ENCODE results near the gene EGLN2.
A peak's percentile ranks its signal among the peaks of the same experiment; 100 is the strongest.

Gene EGLN2

DNA sequence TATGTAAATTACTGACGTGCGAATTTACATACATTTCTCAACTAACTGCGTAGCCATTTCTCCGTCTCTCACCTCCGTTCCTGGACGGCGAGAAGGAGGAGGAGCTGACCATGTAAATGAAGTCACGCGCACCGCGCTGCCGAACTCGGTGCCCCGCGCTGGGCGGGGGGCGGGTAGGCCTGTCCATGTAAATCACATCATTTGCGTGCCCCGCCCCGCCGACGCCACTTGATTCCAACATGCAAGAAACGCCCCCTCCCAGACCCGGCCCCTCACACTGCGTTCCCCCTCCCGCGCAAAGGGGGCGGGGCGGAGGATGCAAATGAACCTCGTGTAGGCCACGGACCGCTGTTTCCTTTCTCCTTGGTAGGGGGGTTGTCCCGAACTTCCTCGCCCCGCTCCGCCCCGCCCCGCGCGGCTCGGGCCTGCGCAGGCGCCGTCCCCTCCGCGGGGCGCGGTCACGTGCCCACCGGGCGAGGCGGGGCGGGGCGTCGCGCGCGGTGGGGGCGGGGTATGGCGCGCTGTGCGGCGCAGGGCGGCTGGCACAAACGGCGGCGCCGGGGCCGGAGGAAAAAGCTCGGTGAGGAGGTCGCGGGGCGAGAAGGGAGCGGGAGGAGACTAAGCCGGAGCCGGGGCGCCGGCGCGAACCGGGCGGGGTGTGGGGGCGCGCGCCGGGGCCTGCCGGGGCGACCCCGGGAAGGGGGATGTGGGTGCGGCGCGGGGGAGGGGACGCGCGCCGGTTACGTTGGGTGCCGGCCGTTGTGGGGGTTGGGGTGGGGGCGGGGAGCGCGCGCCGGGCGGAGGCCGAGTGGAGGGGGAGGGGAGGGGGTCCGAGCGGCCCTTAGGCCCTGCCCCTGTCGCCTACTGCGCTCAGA is at the start of gene EGLN2:
Gene EGLN2 (plus strand): TSS at position 509 of the 875 bp plus-strand sequence. CDS start 1,382 bp downstream, outside the sequence.
- Histone ChIP-seq H3K4me3 (ENCODE audit: low read length) (peak within 1 kb of the TSS; percentile 56), H3K27me3 (ENCODE audit: control insufficient read depth, insufficient read depth, low read length) (no peaks in the 10 kb centered on the region), H3K36me3 (ENCODE audit: control insufficient read depth, insufficient read depth, low read length) (no peaks in the 10 kb centered on the region), H3K4me1 (ENCODE audit: control insufficient read depth, insufficient read depth, low read length) (peaks cover 47% of the 10 kb centered on the region), H3K9me3 (ENCODE audit: control insufficient read depth, low read length) (no peaks in the 10 kb centered on the region), H3K9ac (ENCODE audit: low read length) (peak within 1 kb of the TSS; percentile 79)

GRCh38 chr19:40750058-40750873 is 48.7 kb upstream of the EGLN2 start, which contains the start of gene ACTMAP:
Gene ACTMAP (minus strand): TSS chr19:40750477. CDS start chr19:40749803, 674 bp downstream.
- Histone ChIP-seq H3K27me3 (ENCODE audit: control insufficient read depth, insufficient read depth, low read length) (no peaks in the 10 kb centered on the region), H3K4me3 (ENCODE audit: low read length) (peak within 1 kb of the TSS; percentile 88), H3K4me1 (ENCODE audit: control insufficient read depth, insufficient read depth, low read length) (peaks cover 18% of the 10 kb centered on the region), H3K36me3 (ENCODE audit: control insufficient read depth, insufficient read depth, low read length) (no peaks in the 10 kb centered on the region), H3K9me3 (ENCODE audit: control insufficient read depth, low read length) (no peaks in the 10 kb centered on the region), H3K9ac (ENCODE audit: low read length) (peak within 1 kb of the TSS; percentile 85)

DNA sequence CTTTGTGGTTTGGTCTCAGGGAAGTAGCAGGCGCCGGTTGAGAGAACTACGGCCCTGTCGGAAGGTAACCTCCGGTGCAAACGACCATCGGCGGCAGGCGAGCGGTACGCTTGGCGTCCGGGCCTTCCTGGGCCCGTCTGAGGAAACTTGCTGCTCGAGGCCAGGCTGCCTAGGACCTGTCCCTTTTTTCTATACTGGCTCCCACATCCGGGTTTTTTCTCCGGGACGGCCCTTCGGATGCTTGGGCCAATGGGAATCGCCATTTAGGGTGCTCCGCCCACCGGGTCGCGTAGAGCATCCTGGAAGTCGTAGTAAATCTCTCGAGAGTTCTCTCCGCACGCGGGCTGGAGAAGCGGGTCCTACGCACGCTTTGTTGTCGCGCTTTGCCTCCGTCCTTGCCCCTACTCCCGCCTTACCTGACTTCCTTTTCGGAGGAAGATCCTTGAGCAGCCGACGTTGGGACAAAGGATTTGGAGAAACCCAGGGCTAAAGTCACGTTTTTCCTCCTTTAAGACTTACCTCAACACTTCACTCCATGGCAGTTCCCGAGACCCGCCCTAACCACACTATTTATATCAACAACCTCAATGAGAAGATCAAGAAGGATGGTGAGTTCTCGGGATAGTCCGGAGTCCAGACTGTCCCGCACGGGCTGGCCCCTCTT is 48.0 kb upstream of the EGLN2 start, which contains the start of gene SNRPA:
Gene SNRPA (plus strand): TSS at position 330 of the 664 bp plus-strand sequence. CDS start 206 bp downstream, at position 536.
- H3K27me3 ChIP-seq (ENCODE audit: control insufficient read depth, insufficient read depth, low read length), result no peaks in the 10 kb centered on the region
- H3K9ac ChIP-seq (ENCODE audit: low read length), result peak within 1 kb of the TSS; percentile 85
- H3K4me3 ChIP-seq (ENCODE audit: low read length), result peak within 1 kb of the TSS; percentile 88
- no peaks in the 10 kb centered on the region for H3K9me3 ChIP-seq (ENCODE audit: control insufficient read depth, low read length)
- H3K36me3 ChIP-seq (ENCODE audit: control insufficient read depth, insufficient read depth, low read length), result no peaks in the 10 kb centered on the region
- peaks cover 26% of the 10 kb centered on the region for H3K4me1 ChIP-seq (ENCODE audit: control insufficient read depth, insufficient read depth, low read length)

- peaks cover 27% of the 10 kb centered on the region for H3K4me1 ChIP-seq (ENCODE audit: control insufficient read depth, insufficient read depth, low read length)
- H3K4me3 ChIP-seq (ENCODE audit: low read length), result peak overlapping the region; percentile 88
- no peaks in the 10 kb centered on the region for H3K36me3 ChIP-seq (ENCODE audit: control insufficient read depth, insufficient read depth, low read length)
- H3K27me3 ChIP-seq (ENCODE audit: control insufficient read depth, insufficient read depth, low read length), result no peaks in the 10 kb centered on the region
- peak overlapping the region; percentile 83 for H3K9ac ChIP-seq (ENCODE audit: low read length)
- no peaks in the 10 kb centered on the region for H3K9me3 ChIP-seq (ENCODE audit: control insufficient read depth, low read length)
Measured at GRCh38 chr19:40752257-40752781, 46.7 kb upstream of the EGLN2 start.

DNA sequence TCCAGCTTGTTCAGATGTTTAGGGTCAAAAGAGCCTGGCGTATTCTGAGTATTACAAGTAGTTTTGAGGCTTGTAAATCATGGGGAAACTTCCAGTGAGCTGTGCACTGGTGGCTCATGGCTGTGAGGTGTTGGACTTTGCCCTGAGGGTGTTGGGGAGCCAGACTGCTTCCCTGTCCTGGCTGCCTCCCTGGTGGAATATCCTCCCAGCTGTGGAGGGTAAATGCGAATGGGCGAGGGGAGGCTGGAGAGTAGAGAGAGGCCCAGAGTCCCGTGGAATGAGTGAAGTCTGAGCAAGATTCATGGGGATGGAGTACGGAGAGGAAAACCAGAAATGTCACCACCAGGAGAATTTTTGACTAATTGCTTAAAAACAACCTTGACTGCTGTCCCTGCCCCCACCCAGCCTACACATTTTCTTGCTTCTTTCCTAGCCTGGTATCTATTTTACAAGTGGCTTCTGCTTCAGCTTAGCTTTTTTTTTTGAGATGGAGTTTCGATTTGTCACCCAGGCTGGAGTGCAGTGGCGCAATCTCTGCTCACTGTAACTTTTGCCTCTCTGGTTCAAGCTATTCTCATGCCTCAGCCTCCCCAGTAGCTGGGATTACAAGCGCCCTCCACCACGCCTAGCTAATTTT is 44.3 kb upstream of the EGLN2 start:
- H3K9me3 ChIP-seq (ENCODE audit: control insufficient read depth, low read length), result no peaks in the 10 kb centered on the region
- no peaks in the 10 kb centered on the region for H3K27me3 ChIP-seq (ENCODE audit: control insufficient read depth, insufficient read depth, low read length)
- no peak overlapping the region for H3K4me3 ChIP-seq (ENCODE audit: low read length)
- H3K4me1 ChIP-seq (ENCODE audit: control insufficient read depth, insufficient read depth, low read length), result peaks cover 20% of the 10 kb centered on the region
- peak overlapping the region; percentile 22 for H3K9ac ChIP-seq (ENCODE audit: low read length)
- H3K36me3 ChIP-seq (ENCODE audit: control insufficient read depth, insufficient read depth, low read length), result peaks cover 5% of the 10 kb centered on the region

DNA sequence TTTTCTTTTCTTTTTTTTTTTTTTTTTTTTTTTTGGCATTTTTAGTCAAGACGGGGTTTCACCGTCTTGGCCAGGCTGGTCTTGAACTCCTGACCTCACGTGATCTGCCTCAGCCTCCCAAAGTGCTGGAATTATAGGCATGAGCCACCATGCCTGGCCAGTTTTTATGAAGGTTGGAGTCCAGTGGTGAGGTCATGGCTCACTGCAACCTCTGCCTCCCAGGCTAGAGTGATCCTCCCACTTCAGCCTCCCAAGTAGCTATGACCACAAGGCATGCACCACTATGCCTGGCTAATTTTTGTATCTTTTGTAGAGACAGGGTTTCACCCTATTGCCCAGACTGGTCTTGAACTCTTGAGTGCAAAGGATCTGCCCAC is 43.8 kb upstream of the EGLN2 start:
- Histone ChIP-seq H3K27me3 (ENCODE audit: control insufficient read depth, insufficient read depth, low read length) (no peaks in the 10 kb centered on the region), H3K9ac (ENCODE audit: low read length) (no peak overlapping the region), H3K4me1 (ENCODE audit: control insufficient read depth, insufficient read depth, low read length) (peaks cover 16% of the 10 kb centered on the region)

DNA sequence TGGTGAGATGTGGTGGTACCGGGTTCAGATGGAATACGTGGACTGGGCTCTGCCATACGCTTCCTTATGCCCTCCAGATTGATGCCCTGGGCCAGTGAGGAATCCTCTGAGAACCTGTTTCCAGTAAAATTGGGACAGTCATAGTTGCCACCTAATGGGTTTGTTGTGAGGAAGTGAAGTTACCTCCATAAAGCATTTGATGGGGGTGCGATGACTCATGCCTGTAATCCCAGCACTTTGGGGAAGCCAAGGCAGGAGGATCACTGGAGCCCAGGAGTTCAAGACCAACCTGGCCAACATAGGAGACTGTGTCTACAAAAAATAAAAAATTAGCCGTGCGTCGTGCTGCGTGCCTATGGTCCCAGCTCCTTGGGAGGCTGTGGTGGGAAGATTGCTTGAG is 43.2 kb upstream of the EGLN2 start:
- no peak overlapping the region for H3K4me3 ChIP-seq (ENCODE audit: low read length)
- peaks cover 12% of the 10 kb centered on the region for H3K36me3 ChIP-seq (ENCODE audit: control insufficient read depth, insufficient read depth, low read length)
- no peaks in the 10 kb centered on the region for H3K27me3 ChIP-seq (ENCODE audit: control insufficient read depth, insufficient read depth, low read length)
- peaks cover 16% of the 10 kb centered on the region for H3K4me1 ChIP-seq (ENCODE audit: control insufficient read depth, insufficient read depth, low read length)
- no peaks in the 10 kb centered on the region for H3K9me3 ChIP-seq (ENCODE audit: control insufficient read depth, low read length)
- H3K9ac ChIP-seq (ENCODE audit: low read length), result no peak overlapping the region

More for the DNA sequence above, 43.8 kb upstream of the EGLN2 start:
- H3K36me3 ChIP-seq (ENCODE audit: control insufficient read depth, insufficient read depth, low read length), result peaks cover 8% of the 10 kb centered on the region
- H3K4me3 ChIP-seq (ENCODE audit: low read length), result no peak overlapping the region
- no peaks in the 10 kb centered on the region for H3K9me3 ChIP-seq (ENCODE audit: control insufficient read depth, low read length)

DNA sequence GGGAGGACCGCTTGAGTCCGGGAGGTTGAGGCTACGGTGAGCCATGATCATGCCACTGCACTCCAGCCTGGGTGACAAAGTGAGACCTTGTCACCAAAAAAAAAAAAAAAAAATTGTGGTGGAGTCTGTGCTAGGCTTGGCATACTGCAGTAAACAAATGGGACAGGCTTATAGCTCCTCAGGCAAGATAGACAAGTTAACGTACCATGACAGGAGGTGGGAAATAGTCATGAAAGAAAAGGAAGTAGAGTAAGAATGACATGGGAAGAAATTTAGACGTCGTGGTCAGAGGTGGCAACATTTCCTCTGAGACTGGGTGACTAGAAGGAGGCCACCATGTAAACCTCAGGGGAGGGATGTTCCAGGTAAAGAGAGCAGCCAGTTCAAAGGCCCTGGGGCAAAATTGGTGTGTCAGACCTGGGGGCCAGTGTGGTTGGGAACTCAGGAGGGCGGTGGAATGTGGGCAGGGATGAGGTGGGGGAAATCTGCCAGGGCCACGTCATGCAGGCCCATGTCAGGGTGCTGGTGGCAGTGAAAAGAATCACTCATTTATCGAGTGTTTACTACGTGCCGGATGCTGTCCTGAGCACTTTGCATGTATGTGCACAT is 42.4 kb upstream of the EGLN2 start:
- Histone ChIP-seq H3K36me3 (ENCODE audit: control insufficient read depth, insufficient read depth, low read length) (peaks cover 12% of the 10 kb centered on the region), H3K4me1 (ENCODE audit: control insufficient read depth, insufficient read depth, low read length) (peaks cover 16% of the 10 kb centered on the region), H3K9me3 (ENCODE audit: control insufficient read depth, low read length) (no peaks in the 10 kb centered on the region), H3K27me3 (ENCODE audit: control insufficient read depth, insufficient read depth, low read length) (no peaks in the 10 kb centered on the region), H3K4me3 (ENCODE audit: low read length) (no peak overlapping the region), H3K9ac (ENCODE audit: low read length) (no peak overlapping the region)

DNA sequence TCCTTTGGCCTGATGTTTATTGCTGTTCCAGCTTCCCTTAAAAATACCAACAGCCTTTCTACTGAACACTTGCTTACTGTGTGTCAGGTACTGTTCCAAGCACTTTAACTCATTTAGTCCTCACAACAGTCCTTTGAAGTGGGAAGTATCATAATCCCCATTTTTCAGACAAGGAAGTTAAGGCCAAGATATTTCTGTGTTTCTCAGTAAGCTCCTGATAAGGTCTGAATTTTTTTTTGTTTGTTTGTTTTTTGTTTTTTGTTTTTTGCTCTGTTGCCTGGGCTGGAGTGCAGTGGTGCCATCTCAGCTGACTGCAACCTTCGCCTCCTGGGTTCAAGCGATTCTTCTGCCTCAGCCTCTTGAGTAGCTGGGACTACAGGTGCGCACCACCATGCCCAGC is 40.5 kb upstream of the EGLN2 start:
- no peaks in the 10 kb centered on the region for H3K27me3 ChIP-seq (ENCODE audit: control insufficient read depth, insufficient read depth, low read length)
- H3K4me3 ChIP-seq (ENCODE audit: low read length), result no peak overlapping the region
- peaks cover 16% of the 10 kb centered on the region for H3K4me1 ChIP-seq (ENCODE audit: control insufficient read depth, insufficient read depth, low read length)
- H3K9me3 ChIP-seq (ENCODE audit: control insufficient read depth, low read length), result no peaks in the 10 kb centered on the region
- peaks cover 14% of the 10 kb centered on the region for H3K36me3 ChIP-seq (ENCODE audit: control insufficient read depth, insufficient read depth, low read length)
- H3K9ac ChIP-seq (ENCODE audit: low read length), result no peak overlapping the region

DNA sequence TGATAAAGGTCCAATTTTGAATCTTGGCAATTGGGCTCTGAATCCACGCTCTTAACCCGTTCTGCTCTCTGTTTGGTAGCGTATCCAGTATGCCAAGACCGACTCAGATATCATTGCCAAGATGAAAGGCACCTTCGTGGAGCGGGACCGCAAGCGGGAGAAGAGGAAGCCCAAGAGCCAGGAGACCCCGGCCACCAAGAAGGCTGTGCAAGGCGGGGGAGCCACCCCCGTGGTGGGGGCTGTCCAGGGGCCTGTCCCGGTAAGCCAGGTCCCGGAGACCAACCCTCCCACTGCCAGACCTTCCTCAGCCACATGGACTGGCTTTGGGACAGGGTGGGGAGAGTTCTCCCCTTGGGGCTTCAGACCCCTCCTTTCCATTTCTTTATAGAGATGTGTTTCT is 39.6 kb upstream of the EGLN2 start:
- H3K9ac ChIP-seq (ENCODE audit: low read length), result no peak overlapping the region
- H3K27me3 ChIP-seq (ENCODE audit: control insufficient read depth, insufficient read depth, low read length), result no peaks in the 10 kb centered on the region
- H3K9me3 ChIP-seq (ENCODE audit: control insufficient read depth, low read length), result no peaks in the 10 kb centered on the region
- peaks cover 22% of the 10 kb centered on the region for H3K36me3 ChIP-seq (ENCODE audit: control insufficient read depth, insufficient read depth, low read length)
- H3K4me3 ChIP-seq (ENCODE audit: low read length), result no peak overlapping the region
- peaks cover 11% of the 10 kb centered on the region for H3K4me1 ChIP-seq (ENCODE audit: control insufficient read depth, insufficient read depth, low read length)

Data from mucosa of stomach (tissue), 1 donor.